ENCODE results near the gene ZNF324.

DNA sequence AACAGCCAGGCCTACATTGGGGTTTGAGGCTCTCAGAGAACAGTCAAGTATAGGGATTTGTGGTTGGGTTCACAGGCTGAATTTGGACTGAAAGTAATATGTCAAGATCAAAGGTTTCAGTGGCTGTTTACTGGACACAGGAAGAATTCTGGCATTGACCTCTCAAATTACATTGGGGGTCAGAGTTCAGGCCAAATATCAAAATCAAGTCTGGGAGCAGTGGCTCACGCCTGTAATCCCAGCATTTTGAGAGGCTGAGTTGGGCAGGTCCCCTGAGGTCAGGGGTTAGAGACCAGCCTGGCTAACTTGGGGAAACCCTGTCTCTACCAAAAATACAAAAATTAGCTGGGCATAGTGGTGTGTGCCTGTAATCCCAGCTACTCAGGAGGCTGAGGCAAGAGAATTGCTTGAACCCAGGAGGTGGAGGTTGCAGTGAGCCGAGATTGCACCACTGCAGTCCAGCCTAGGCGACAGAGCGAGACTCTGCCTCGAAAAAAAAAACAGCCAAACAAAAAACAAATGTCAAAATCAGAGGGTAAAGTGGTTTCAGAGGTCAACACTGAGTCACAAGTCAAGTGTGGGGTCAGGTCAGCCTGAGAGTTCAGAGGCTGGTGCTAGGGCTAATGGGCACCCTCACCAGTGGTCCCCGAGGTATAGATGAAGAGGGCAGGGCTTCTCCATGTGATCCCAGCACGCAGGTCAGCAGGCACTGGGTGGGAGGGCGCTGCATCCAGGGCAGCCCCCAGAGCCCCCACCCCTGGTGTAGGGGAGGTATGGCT is 43.4 kb downstream of the ZNF324 start:
- no peak for TF ChIP-seq EZH2 (IDR thresholded peaks at IDR 0.05; ENCODE audit: insufficient read depth, low read length)
- TF ChIP-seq, protein P1, sequence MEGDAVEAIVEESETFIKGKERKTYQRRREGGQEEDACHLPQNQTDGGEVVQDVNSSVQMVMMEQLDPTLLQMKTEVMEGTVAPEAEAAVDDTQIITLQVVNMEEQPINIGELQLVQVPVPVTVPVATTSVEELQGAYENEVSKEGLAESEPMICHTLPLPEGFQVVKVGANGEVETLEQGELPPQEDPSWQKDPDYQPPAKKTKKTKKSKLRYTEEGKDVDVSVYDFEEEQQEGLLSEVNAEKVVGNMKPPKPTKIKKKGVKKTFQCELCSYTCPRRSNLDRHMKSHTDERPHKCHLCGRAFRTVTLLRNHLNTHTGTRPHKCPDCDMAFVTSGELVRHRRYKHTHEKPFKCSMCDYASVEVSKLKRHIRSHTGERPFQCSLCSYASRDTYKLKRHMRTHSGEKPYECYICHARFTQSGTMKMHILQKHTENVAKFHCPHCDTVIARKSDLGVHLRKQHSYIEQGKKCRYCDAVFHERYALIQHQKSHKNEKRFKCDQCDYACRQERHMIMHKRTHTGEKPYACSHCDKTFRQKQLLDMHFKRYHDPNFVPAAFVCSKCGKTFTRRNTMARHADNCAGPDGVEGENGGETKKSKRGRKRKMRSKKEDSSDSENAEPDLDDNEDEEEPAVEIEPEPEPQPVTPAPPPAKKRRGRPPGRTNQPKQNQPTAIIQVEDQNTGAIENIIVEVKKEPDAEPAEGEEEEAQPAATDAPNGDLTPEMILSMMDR (IDR thresholded peaks at IDR 0.05; ENCODE audit: insufficient read depth, low read depth, low read length) = no peak
